Astrocyte (in vitro differentiated cells and primary cell): ENCODE results near the gene RHOB. TPM values are rescaled to one million over a fixed set of nuclear protein-coding genes. Genes with fewer than 3 reads are reported as not detected.

Experiments used
- DNase-seq: peaks from one replicate; pipeline ENCODE4 v3.0.0-alpha.2; 2010; ENCODE audit warnings: low read depth
- FAIRE-seq: peaks from 2 replicates; lab custom pipeline; 2011; peaks lifted over from hg19 to GRCh38; lab: Jason Lieb, UNC
- H2AFZ ChIP-seq: 2 replicates; pipeline ENCODE4 v1.6.0; 2012; ENCODE audit warnings: low read depth, low read length, inconsistent platforms
- H3K27ac ChIP-seq: 2 replicates; pipeline ENCODE4 v1.5.1; 2011; ENCODE audit warnings: low read depth, low read length, inconsistent platforms
- H3K27me3 ChIP-seq: 2 replicates; pipeline ENCODE4 v1.6.0; 2011; ENCODE audit warnings: low read length, inconsistent platforms; ENCODE audit not compliant: insufficient read depth
- H3K36me3 ChIP-seq: 2 replicates; pipeline ENCODE4 v1.5.1; 2011; ENCODE audit warnings: low read length, inconsistent platforms; ENCODE audit not compliant: insufficient read depth
- H3K4me1 ChIP-seq: 2 replicates; pipeline ENCODE4 v1.5.1; 2011; ENCODE audit warnings: low read length, inconsistent platforms; ENCODE audit not compliant: insufficient read depth
- H3K4me2 ChIP-seq: 2 replicates; pipeline ENCODE4 v1.6.0; 2012; ENCODE audit warnings: low read length, inconsistent platforms
- H3K4me3 ChIP-seq: 2 replicates; pipeline ENCODE4 v1.5.1; 2011; ENCODE audit warnings: low read depth, mild to moderate bottlenecking, low read length, inconsistent platforms; ENCODE audit not compliant: insufficient read depth
- H3K79me2 ChIP-seq: 2 replicates; pipeline ENCODE4 v1.6.0; 2012; ENCODE audit warnings: mild to moderate bottlenecking, low read length, inconsistent platforms; ENCODE audit not compliant: insufficient read depth
- H3K9ac ChIP-seq: 2 replicates; pipeline ENCODE4 v1.6.0; 2012; ENCODE audit warnings: mild to moderate bottlenecking, low read length, inconsistent platforms
- H3K9me3 ChIP-seq: 2 replicates; pipeline ENCODE4 v1.5.1; 2012; ENCODE audit warnings: low read depth, mild to moderate bottlenecking, low read length, inconsistent platforms; ENCODE audit not compliant: insufficient read depth
- H4K20me1 ChIP-seq: 2 replicates; pipeline ENCODE4 v1.6.0; 2012; ENCODE audit warnings: low read length, inconsistent platforms; ENCODE audit not compliant: insufficient read depth
- H3K27ac Mint-ChIP-seq: one replicate; pipeline ENCODE4 v1.8.0; 2021; ENCODE audit warnings: mild to moderate bottlenecking, mixed read lengths; ENCODE audit not compliant: unreplicated experiment
- H3K27me3 Mint-ChIP-seq: one replicate; pipeline ENCODE4 v1.8.0; 2021; ENCODE audit warnings: low read depth, mixed read lengths; ENCODE audit not compliant: unreplicated experiment
- H3K36me3 Mint-ChIP-seq: one replicate; pipeline ENCODE4 v1.8.0; 2021; ENCODE audit warnings: low read depth, mixed read lengths; ENCODE audit not compliant: unreplicated experiment
- H3K4me1 Mint-ChIP-seq: one replicate; pipeline ENCODE4 v1.8.0; 2021; ENCODE audit warnings: low read depth, mixed read lengths; ENCODE audit not compliant: unreplicated experiment
- H3K4me3 Mint-ChIP-seq: one replicate; pipeline ENCODE4 v1.8.0; 2021; ENCODE audit warnings: mild to moderate bottlenecking, moderate library complexity, mixed read lengths; ENCODE audit not compliant: unreplicated experiment
- H3K9me3 Mint-ChIP-seq: one replicate; pipeline ENCODE4 v1.8.0; 2021; ENCODE audit warnings: mild to moderate bottlenecking, mixed read lengths; ENCODE audit not compliant: unreplicated experiment
- EZH2 ChIP-seq: IDR thresholded peaks from 2 replicates; pipeline ENCODE4 v1.6.1; 2012; ENCODE audit warnings: mild to moderate bottlenecking, low read length, inconsistent platforms; ENCODE audit not compliant: insufficient read depth
- total RNA-seq: library from RNA; stranded (reverse); gene quantifications from 2 replicates; pipeline ENCODE4 v1.2.1, GENCODE V29; 2021
- TF ChIP-seq, protein P1 (sequence below): IDR thresholded peaks from 2 replicates; pipeline ENCODE4 v1.5.1; 2011; ENCODE audit warnings: low read depth, mild to moderate bottlenecking, inconsistent platforms, low read length, moderate library complexity; ENCODE audit not compliant: insufficient read depth

Gene RHOB
- total RNA-seq, 1 donor from 2014 or later = 161 TPM

DNA sequence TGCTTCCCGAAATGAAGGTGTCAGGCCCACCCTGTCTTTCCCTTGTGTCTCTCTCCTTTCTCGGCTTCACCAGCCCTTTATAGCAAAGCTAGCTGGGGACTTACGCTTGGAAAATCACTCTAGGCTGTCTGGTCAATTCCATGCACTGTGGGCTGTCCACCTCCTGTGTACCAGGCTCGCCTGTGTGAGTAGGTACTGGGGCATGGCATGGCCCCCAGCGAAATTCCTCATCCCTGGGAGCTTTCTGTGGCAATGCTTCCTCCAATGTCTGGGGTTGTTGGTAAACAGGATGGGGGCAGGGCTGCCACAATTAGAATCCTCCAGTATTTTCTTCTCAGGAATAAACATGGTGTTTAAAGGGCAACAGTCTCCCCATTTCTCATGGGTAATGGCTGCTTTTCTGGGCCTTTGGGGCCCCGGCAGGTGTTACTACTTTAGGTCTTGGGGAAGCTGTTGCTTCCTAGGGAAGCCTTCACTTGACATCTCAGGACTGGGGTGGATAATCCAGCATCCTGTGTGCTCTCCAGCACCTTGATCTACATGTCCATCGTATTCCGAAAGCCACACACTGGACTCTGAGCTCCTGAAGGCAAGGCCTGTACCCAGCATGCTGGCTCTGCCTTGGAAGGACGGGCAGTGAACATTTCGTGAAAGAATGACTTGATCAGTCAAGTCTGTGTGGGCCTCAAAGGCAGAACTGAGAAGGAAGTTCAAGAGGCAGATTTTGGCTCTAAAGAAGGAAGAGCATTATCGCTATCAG lies 21.1 kb downstream of the RHOB start:
- no peaks in the 10 kb centered on the region for H3K9me3 ChIP-seq
- peaks cover 2% of the 10 kb centered on the region for H3K36me3 Mint-ChIP-seq
- FAIRE-seq = no peak

GRCh38 chr2:20468549-20469500 lies 22.0 kb downstream of the RHOB start:
- Mint-ChIP-seq H3K9me3 (peaks cover 3% of the 10 kb centered on the region), H3K36me3 (peaks cover 2% of the 10 kb centered on the region), H3K4me3 (no peak overlapping the region), H3K4me1 (peaks cover 3% of the 10 kb centered on the region), H3K27me3 (peaks cover 14% of the 10 kb centered on the region), H3K27ac (no peak overlapping the region)
- Histone ChIP-seq H3K4me3 (no peak overlapping the region), H3K9me3 (no peaks in the 10 kb centered on the region), H3K4me2 (no peak overlapping the region), H3K4me1 (peaks cover 7% of the 10 kb centered on the region), H3K9ac (no peak overlapping the region), H3K79me2 (no peaks in the 10 kb centered on the region), H3K27me3 (no peaks in the 10 kb centered on the region), H2AFZ (no peak overlapping the region), H3K36me3 (no peaks in the 10 kb centered on the region), H4K20me1 (no peaks in the 10 kb centered on the region), H3K27ac (no peak overlapping the region)
- DNase-seq (no peak), FAIRE-seq (no peak)
- no peak for TF ChIP-seq EZH2
- TF ChIP-seq, protein P1, sequence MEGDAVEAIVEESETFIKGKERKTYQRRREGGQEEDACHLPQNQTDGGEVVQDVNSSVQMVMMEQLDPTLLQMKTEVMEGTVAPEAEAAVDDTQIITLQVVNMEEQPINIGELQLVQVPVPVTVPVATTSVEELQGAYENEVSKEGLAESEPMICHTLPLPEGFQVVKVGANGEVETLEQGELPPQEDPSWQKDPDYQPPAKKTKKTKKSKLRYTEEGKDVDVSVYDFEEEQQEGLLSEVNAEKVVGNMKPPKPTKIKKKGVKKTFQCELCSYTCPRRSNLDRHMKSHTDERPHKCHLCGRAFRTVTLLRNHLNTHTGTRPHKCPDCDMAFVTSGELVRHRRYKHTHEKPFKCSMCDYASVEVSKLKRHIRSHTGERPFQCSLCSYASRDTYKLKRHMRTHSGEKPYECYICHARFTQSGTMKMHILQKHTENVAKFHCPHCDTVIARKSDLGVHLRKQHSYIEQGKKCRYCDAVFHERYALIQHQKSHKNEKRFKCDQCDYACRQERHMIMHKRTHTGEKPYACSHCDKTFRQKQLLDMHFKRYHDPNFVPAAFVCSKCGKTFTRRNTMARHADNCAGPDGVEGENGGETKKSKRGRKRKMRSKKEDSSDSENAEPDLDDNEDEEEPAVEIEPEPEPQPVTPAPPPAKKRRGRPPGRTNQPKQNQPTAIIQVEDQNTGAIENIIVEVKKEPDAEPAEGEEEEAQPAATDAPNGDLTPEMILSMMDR = no peak

More for the DNA sequence above, 21.1 kb downstream of the RHOB start:
- no peak overlapping the region for H3K4me2 ChIP-seq
- no peak overlapping the region for H3K4me3 ChIP-seq
- no peak overlapping the region for H3K9ac ChIP-seq
- peaks cover 3% of the 10 kb centered on the region for H3K4me1 Mint-ChIP-seq
- peaks cover 4% of the 10 kb centered on the region for H3K9me3 Mint-ChIP-seq
- H3K27ac ChIP-seq = no peak overlapping the region
- H3K4me1 ChIP-seq = peaks cover 7% of the 10 kb centered on the region
- peaks cover 16% of the 10 kb centered on the region for H3K27me3 Mint-ChIP-seq
- no peak overlapping the region for H3K4me3 Mint-ChIP-seq
- no peaks in the 10 kb centered on the region for H3K79me2 ChIP-seq
- no peak for DNase-seq
- H2AFZ ChIP-seq = no peak overlapping the region
- no peaks in the 10 kb centered on the region for H4K20me1 ChIP-seq
- no peak for TF ChIP-seq EZH2
- TF ChIP-seq, protein P1 = no peak
- no peaks in the 10 kb centered on the region for H3K27me3 ChIP-seq
- no peaks in the 10 kb centered on the region for H3K36me3 ChIP-seq
- H3K27ac Mint-ChIP-seq = no peak overlapping the region
